ENCODE results near the gene UBE3D. TPM values are rescaled to one million over a fixed set of nuclear protein-coding genes. Genes with fewer than 3 reads are reported as not detected.

The UBE3D gene
- total and polyA plus RNA-seq, 4 donors: 2.8 to 21.2 (median 6.5) TPM

GRCh38 chr6:82957868-82958245 is 107.8 kb downstream of the UBE3D start:
- ATAC-seq (ENCODE audit: insufficient read depth, low FRiP score): no peak
- no peak for TF ChIP-seq CTCF (IDR thresholded peaks at IDR 0.05; ENCODE audit: control extremely low read depth, extremely low read depth)

GRCh38 chr6:82957171-82957867 is 108.3 kb downstream of the UBE3D start:
- 62 to 74% methylated on average over 9 of the region's 9 CpGs for WGBS, 2 donors
- Histone ChIP-seq H3K4me1 (ENCODE audit: control insufficient read depth in 5 of 5, insufficient read depth in 5 of 5, low read length in 5 of 5) (peaks cover 0 to 31% (median 14%) of the 10 kb centered on the region in 5 donors), H3K9me3 (ENCODE audit: control insufficient read depth in 4 of 4, insufficient read depth in 3 of 4, low read length in 3 of 4) (peaks cover 0 to 2% (median 0%) of the 10 kb centered on the region in 4 donors), H3K4me3 (no peak overlapping the region), H3K9ac (ENCODE audit: insufficient read depth in 1 of 2, low read length in 2 of 2) (no peak overlapping the region), H3K36me3 (ENCODE audit: control insufficient read depth in 4 of 4, insufficient read depth in 4 of 4, low read length in 4 of 4) (peaks cover 0 to 6% (median 3%) of the 10 kb centered on the region in 4 donors), H3K27me3 (ENCODE audit: control insufficient read depth in 3 of 3, insufficient read depth in 3 of 3, low read length in 2 of 3) (no peaks in the 10 kb centered on the region), H3K27ac (ENCODE audit: low read depth in 1 of 2, low read length in 1 of 2) (no peak overlapping the region)
- no peak for TF ChIP-seq CTCF (IDR thresholded peaks at IDR 0.05; ENCODE audit: control extremely low read depth, extremely low read depth)
- ATAC-seq (ENCODE audit: insufficient read depth, low FRiP score) (no peak), DNase-seq (peak in 2 of 3 donors; percentile 28 to 82)

More at GRCh38 chr6:82957868-82958245, 107.8 kb downstream of the UBE3D start:
- Histone ChIP-seq H3K36me3 (ENCODE audit: control insufficient read depth in 4 of 4, insufficient read depth in 4 of 4, low read length in 4 of 4) (peaks cover 0 to 6% (median 3%) of the 10 kb centered on the region in 4 donors), H3K4me1 (ENCODE audit: control insufficient read depth in 5 of 5, insufficient read depth in 5 of 5, low read length in 5 of 5) (peaks cover 0 to 31% (median 14%) of the 10 kb centered on the region in 5 donors), H3K4me3 (no peak overlapping the region), H3K9me3 (ENCODE audit: control insufficient read depth in 4 of 4, insufficient read depth in 3 of 4, low read length in 3 of 4) (peaks cover 0 to 2% (median 0%) of the 10 kb centered on the region in 4 donors), H3K9ac (ENCODE audit: insufficient read depth in 1 of 2, low read length in 2 of 2) (no peak overlapping the region), H3K27ac (ENCODE audit: low read depth in 1 of 2, low read length in 1 of 2) (no peak overlapping the region), H3K27me3 (ENCODE audit: control insufficient read depth in 3 of 3, insufficient read depth in 3 of 3, low read length in 2 of 3) (no peaks in the 10 kb centered on the region)
- DNase-seq: peak; percentile 35 to 77 (median 72)
- WGBS, 2 donors: 78 to 90% methylated on average over 2 of the region's 2 CpGs

- 77 to 85% methylated on average over 1 of the region's 1 CpG for WGBS, 2 donors
- Histone ChIP-seq H3K27me3 (ENCODE audit: control insufficient read depth in 3 of 3, insufficient read depth in 3 of 3, low read length in 2 of 3) (no peaks in the 10 kb centered on the region), H3K9ac (ENCODE audit: insufficient read depth in 1 of 2, low read length in 2 of 2) (no peak overlapping the region), H3K4me1 (ENCODE audit: control insufficient read depth in 5 of 5, insufficient read depth in 5 of 5, low read length in 5 of 5) (peaks cover 0 to 31% (median 14%) of the 10 kb centered on the region in 5 donors), H3K27ac (ENCODE audit: low read depth in 1 of 2, low read length in 1 of 2) (no peak overlapping the region), H3K36me3 (ENCODE audit: control insufficient read depth in 4 of 4, insufficient read depth in 4 of 4, low read length in 4 of 4) (peaks cover 0 to 8% (median 3%) of the 10 kb centered on the region in 4 donors), H3K4me3 (no peak overlapping the region), H3K9me3 (ENCODE audit: control insufficient read depth in 4 of 4, insufficient read depth in 3 of 4, low read length in 3 of 4) (peaks cover 0 to 2% (median 0%) of the 10 kb centered on the region in 4 donors)
- no peak for TF ChIP-seq CTCF (IDR thresholded peaks at IDR 0.05; ENCODE audit: control extremely low read depth, extremely low read depth)
- ATAC-seq (ENCODE audit: insufficient read depth, low FRiP score): no peak
- DNase-seq: no peak
These were observed 109.8 kb downstream of the UBE3D start for GRCh38 chr6:82955841-82956240.

All from lung (tissue), 12 donors.